GM19240 (cell line): ENCODE measurements around the gene SAPCD2.

Experiments used
- DNase-seq: peaks from one replicate; pipeline ENCODE4 v3.0.0; 2011; ENCODE audit warnings: low spot score; ENCODE audit not compliant: insufficient read length

The SAPCD2 gene

GRCh38 chr9:137019891-137020683 is 50.3 kb downstream of the SAPCD2 start:
- no peak for DNase-seq

GRCh38 chr9:137018761-137019559 is 51.4 kb downstream of the SAPCD2 start:
- DNase-seq, result no peak

DNA sequence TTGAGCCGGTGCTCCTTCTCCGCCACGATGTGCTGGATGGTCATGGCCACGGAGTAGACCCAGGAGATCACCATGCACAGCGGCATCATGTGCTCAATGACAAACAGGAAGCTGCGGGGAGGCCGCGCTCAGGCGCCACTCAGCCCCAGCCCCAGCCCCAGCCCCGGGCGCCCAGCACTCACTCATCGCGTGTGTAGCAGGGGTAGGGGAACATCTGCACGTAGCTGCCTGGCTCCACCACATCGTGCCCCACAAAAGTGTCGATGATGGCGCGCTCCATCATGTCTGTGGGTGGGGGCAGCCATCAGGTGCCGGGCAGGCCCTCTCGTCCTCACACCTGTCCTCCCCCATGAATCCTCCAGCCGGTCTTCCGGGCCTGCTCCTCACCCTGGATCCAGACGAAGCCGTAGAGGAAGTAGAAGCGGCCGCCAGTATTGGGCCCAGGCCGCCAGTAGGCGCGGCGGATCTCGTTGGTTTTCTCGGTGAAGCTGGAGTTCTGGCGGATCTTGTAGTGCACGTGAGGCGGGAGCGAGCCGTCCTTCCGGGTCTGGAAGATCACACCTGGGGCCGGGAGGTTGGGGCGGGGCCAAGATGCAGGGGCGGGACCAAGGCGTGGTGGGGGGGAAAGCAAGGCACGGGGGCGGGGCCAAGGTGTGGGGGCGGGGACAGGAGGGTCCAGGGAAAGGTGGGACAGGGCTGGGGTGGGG is 52.4 kb downstream of the SAPCD2 start:
- no peak for DNase-seq

DNA sequence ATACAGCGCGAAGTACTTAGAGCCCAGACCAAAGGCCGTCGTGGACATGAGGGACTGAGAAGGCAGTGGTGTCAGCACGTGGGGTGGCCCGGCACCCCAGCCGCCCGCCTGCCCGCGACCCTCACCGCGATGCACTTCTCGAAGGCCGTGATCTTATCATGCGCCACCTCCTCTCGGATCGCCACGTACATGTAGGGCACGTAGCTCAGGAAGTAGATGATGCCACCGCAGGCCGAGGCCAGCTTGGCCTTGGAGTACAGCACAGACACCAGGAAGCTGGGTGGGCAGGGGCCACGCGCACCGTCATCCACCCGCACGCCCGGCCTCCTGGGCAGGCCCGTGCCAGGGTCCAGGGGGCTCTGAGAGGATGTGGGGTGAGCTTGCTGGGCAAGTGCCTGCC is 53.3 kb downstream of the SAPCD2 start:
- no peak for DNase-seq

GRCh38 chr9:137016436-137016835 is 53.9 kb downstream of the SAPCD2 start:
- DNase-seq, result no peak

- DNase-seq, result no peak
Measured at GRCh38 chr9:137015976-137016375, 54.4 kb downstream of the SAPCD2 start.

- no peak for DNase-seq
Measured at GRCh38 chr9:137015540-137015930, 54.8 kb downstream of the SAPCD2 start.

DNA sequence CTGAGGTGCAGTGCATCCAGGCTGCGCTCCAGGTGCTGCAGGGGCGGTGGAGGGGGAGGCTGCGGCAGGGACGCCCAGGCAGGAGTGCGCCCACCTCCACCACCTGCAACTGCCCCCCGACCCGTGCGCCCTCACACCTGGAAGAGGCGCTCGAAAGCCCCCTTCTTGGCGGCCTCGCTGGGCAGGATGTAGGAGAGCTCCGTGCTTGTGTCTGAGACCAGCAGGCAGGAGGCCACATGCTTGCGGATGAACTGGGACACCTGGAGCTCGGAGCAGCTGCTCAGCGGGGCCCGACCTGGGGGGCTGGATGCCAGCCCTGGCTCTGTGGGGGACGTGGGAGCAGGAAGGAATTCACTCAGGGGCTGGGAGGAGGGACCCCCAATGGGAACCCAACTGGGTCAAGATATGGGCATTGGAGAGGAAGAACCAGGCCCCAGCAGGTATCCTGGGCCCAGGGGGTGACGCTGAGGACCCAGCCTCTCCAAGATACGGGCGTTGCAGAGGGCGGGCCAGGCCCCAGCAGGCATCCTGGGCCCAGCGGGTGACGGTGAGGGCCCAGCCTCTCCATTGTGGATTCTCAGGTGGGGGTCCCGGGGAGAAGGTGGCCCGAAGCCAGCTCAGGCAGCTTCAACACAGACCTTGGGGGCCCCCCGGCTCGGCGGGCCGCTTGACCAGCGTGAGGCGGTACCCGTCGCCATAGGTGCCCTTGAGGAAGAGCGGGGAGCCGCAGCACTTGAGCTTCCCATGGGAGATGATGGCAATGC is 55.4 kb downstream of the SAPCD2 start:
- DNase-seq, result no peak

GRCh38 chr9:137014166-137014565 is 56.2 kb downstream of the SAPCD2 start:
- DNase-seq, result no peak

- DNase-seq, result no peak
Measured at GRCh38 chr9:137013571-137013940, 56.8 kb downstream of the SAPCD2 start.

GRCh38 chr9:137012694-137013570 is 57.4 kb downstream of the SAPCD2 start:
- no peak for DNase-seq
